Measurements from ENCODE around the gene MKLN1. TPM values are rescaled to one million over a fixed set of nuclear protein-coding genes. Genes with fewer than 3 reads are reported as not detected.

The MKLN1 gene
- polyA plus RNA-seq, 1 donor from 2014 or later: 15.9 TPM

GRCh38 chr7:131371411-131371810 lies 43.7 kb downstream of the MKLN1 start:
- no peaks in the 10 kb centered on the region for H4K20me1 ChIP-seq (ENCODE audit: insufficient read depth)
- H3K9me3 ChIP-seq (ENCODE audit: low read length): no peaks in the 10 kb centered on the region
- H3K4me3 ChIP-seq (ENCODE audit: low read length): no peak overlapping the region
- H3K27me3 ChIP-seq (ENCODE audit: insufficient read depth, low read depth, low read length): no peaks in the 10 kb centered on the region
- H3K4me2 ChIP-seq (ENCODE audit: low read length): no peak overlapping the region
- H3K79me2 ChIP-seq (replicated peaks; ENCODE audit: insufficient read depth, low read length): peaks cover 61% of the 10 kb centered on the region
- no peak for TF ChIP-seq EZH2 (IDR thresholded peaks at IDR 0.05; ENCODE audit: borderline replicate concordance, insufficient read depth, low read length, poor library complexity, severe bottlenecking)
- TF ChIP-seq RAD21 (conservative IDR thresholded peaks at IDR 0.05): no peak
- TF ChIP-seq REST (IDR thresholded peaks at IDR 0.05; ENCODE audit: borderline replicate concordance): no peak
- no peak for TF ChIP-seq MXI1 (conservative IDR thresholded peaks at IDR 0.05; ENCODE audit: poor library complexity, severe bottlenecking)
- no peak for TF ChIP-seq TAF1 (IDR thresholded peaks at IDR 0.05; ENCODE audit: low read depth)
- no peak for TF ChIP-seq SMC3 (conservative IDR thresholded peaks at IDR 0.05; ENCODE audit: poor library complexity)
- TF ChIP-seq CTCF (IDR thresholded peaks at IDR 0.05; ENCODE audit: poor library complexity, severe bottlenecking): no peak
- no peak for TF ChIP-seq EP300 (conservative IDR thresholded peaks at IDR 0.05; ENCODE audit: poor library complexity, severe bottlenecking)
- TF ChIP-seq POLR2AphosphoS5 (IDR thresholded peaks at IDR 0.05): no peak
- no peak overlapping the region for H3K9ac ChIP-seq (ENCODE audit: low read length)
- H3K9me2 ChIP-seq (ENCODE audit: insufficient read depth, low read length): no peaks in the 10 kb centered on the region
- no peak overlapping the region for H2AFZ ChIP-seq (ENCODE audit: low read depth, low read length)
- no peak overlapping the region for H3K27ac ChIP-seq (ENCODE audit: low read length)
- no peaks in the 10 kb centered on the region for H3K36me3 ChIP-seq (ENCODE audit: insufficient read depth, low read length)
- no peaks in the 10 kb centered on the region for H3F3A ChIP-seq (ENCODE audit: insufficient read depth, low read length, poor library complexity, severe bottlenecking)

- no peaks in the 10 kb centered on the region for H3K9me3 ChIP-seq (ENCODE audit: low read length)
- H3K36me3 ChIP-seq (ENCODE audit: insufficient read depth, low read length): no peaks in the 10 kb centered on the region
- no peaks in the 10 kb centered on the region for H3F3A ChIP-seq (ENCODE audit: insufficient read depth, low read length, poor library complexity, severe bottlenecking)
- no peak overlapping the region for H3K9ac ChIP-seq (ENCODE audit: low read length)
- no peaks in the 10 kb centered on the region for H3K27me3 ChIP-seq (ENCODE audit: insufficient read depth, low read depth, low read length)
- H3K4me2 ChIP-seq (ENCODE audit: low read length): no peak overlapping the region
- no peak overlapping the region for H3K4me3 ChIP-seq (ENCODE audit: low read length)
- H3K9me2 ChIP-seq (ENCODE audit: insufficient read depth, low read length): no peaks in the 10 kb centered on the region
- peaks cover 57% of the 10 kb centered on the region for H3K79me2 ChIP-seq (replicated peaks; ENCODE audit: insufficient read depth, low read length)
- H3K27ac ChIP-seq (ENCODE audit: low read length): no peak overlapping the region
- TF ChIP-seq RAD21 (conservative IDR thresholded peaks at IDR 0.05) (no peak), REST (IDR thresholded peaks at IDR 0.05; ENCODE audit: borderline replicate concordance) (no peak), POLR2AphosphoS5 (IDR thresholded peaks at IDR 0.05) (no peak), TAF1 (IDR thresholded peaks at IDR 0.05; ENCODE audit: low read depth) (no peak), EP300 (conservative IDR thresholded peaks at IDR 0.05; ENCODE audit: poor library complexity, severe bottlenecking) (no peak), SMC3 (conservative IDR thresholded peaks at IDR 0.05; ENCODE audit: poor library complexity) (no peak), CTCF (IDR thresholded peaks at IDR 0.05; ENCODE audit: poor library complexity, severe bottlenecking) (no peak), MXI1 (conservative IDR thresholded peaks at IDR 0.05; ENCODE audit: poor library complexity, severe bottlenecking) (no peak), EZH2 (IDR thresholded peaks at IDR 0.05; ENCODE audit: borderline replicate concordance, insufficient read depth, low read length, poor library complexity, severe bottlenecking) (no peak)
- H2AFZ ChIP-seq (ENCODE audit: low read depth, low read length): no peak overlapping the region
- H4K20me1 ChIP-seq (ENCODE audit: insufficient read depth): no peaks in the 10 kb centered on the region
These were observed 44.9 kb downstream of the MKLN1 start for GRCh38 chr7:131372554-131372953.
